ENCODE measurements around the gene MOSPD3.

- TF ChIP-seq POLR2A (IDR thresholded peaks at IDR 0.05) (no peak), CTCF (IDR thresholded peaks at IDR 0.05) (no peak)
These were observed 7.1 kb upstream of the MOSPD3 start for GRCh38 chr7:100604976-100605911.

Measured in stomach (tissue), 4 donors.